IMR-90 (cell line): ENCODE data around the gene NPHP4. TPM values are rescaled to one million over a fixed set of nuclear protein-coding genes. Genes with fewer than 3 reads are reported as not detected.

Experiments
- ATAC-seq: fragments of 200-7000 bp; cut with Tn5 transposase; 2 replicates; pipeline ENCODE4 v1.9.1; 2020; ENCODE audit warnings: low read depth, mild to moderate bottlenecking, moderate library complexity
- BruUV-seq: library from RNA; stranded (reverse); fragments of 400-500 nt; replicated peaks from 2 replicates; lab custom pipeline; 2021; lab: Mats Ljungman, UMichigan
- CTCF ChIA-PET: fragments of 300-600 bp; formaldehyde crosslinking; extraction: SDS; loops from one replicate; lab custom pipeline; 2021; ENCODE audit warnings: antibody characterized with exemption; lab: Yijun Ruan, JAX
- POLR2A ChIA-PET: fragments of 300-600 bp; sonication (Branson Sonifier 250); formaldehyde crosslinking; loops from one replicate; lab custom pipeline; 2022; ENCODE audit warnings: antibody characterized with exemption; ENCODE audit not compliant: unreplicated experiment; lab: Charles Lee
- DNase-seq: peaks from one replicate; pipeline ENCODE4 v3.0.0; 2013
- H2AFZ ChIP-seq: replicated peaks from 2 replicates; pipeline ENCODE3; 2013; ENCODE audit warnings: low read length, mild to moderate bottlenecking; ENCODE audit not compliant: poor library complexity
- H2AK5ac ChIP-seq: 2 replicates; pipeline ENCODE4 v1.6.1; 2013; ENCODE audit warnings: low read depth, low read length, inconsistent platforms
- H2AK9ac ChIP-seq: replicated peaks from 2 replicates; pipeline ENCODE3; 2013; ENCODE audit warnings: mild to moderate bottlenecking, low read depth, low read length, moderate library complexity; ENCODE audit not compliant: poor library complexity
- H2BK120ac ChIP-seq: 2 replicates; pipeline ENCODE4 v1.6.1; 2013; ENCODE audit warnings: low read depth, low read length, inconsistent platforms
- H2BK15ac ChIP-seq: 3 replicates; pipeline ENCODE4 v1.6.1; 2013; ENCODE audit warnings: low read depth, low read length, inconsistent platforms
- H2BK20ac ChIP-seq: 2 replicates; pipeline ENCODE4 v1.6.1; 2013; ENCODE audit warnings: low read depth, mild to moderate bottlenecking, inconsistent platforms, low read length, moderate library complexity
- H2BK5ac ChIP-seq: 2 replicates; pipeline ENCODE4 v1.6.1; 2013; ENCODE audit warnings: mild to moderate bottlenecking, low read depth, low read length, inconsistent platforms; ENCODE audit not compliant: poor library complexity, severe bottlenecking
- H3K14ac ChIP-seq: replicated peaks from 2 replicates; pipeline ENCODE4 v1.6.1; 2013; ENCODE audit warnings: low read depth, low read length, inconsistent platforms
- H3K18ac ChIP-seq: 2 replicates; pipeline ENCODE4 v1.6.1; 2013; ENCODE audit warnings: low read depth, low read length, control low read depth
- H3K23ac ChIP-seq: 2 replicates; pipeline ENCODE4 v1.6.1; 2013; ENCODE audit warnings: low read depth, low read length, inconsistent platforms
- H3K27ac ChIP-seq: 2 replicates; pipeline ENCODE4 v1.5.1; 2013; ENCODE audit warnings: mild to moderate bottlenecking, control low read depth, low read length; ENCODE audit not compliant: insufficient read depth
- H3K27me3 ChIP-seq: 2 replicates; pipeline ENCODE4 v1.6.1; 2013; ENCODE audit warnings: low read length; ENCODE audit not compliant: control insufficient read depth, insufficient read depth
- H3K36me3 ChIP-seq: 2 replicates; pipeline ENCODE4 v1.6.1; 2013; ENCODE audit warnings: low read length, mixed read lengths; ENCODE audit not compliant: control insufficient read depth, insufficient read depth
- H3K4ac ChIP-seq: 2 replicates; pipeline ENCODE4 v1.6.1; 2013; ENCODE audit warnings: low read depth, low read length, inconsistent platforms
- H3K4me1 ChIP-seq: 2 replicates; pipeline ENCODE4 v1.6.1; 2013; ENCODE audit warnings: low read length, mixed read lengths; ENCODE audit not compliant: control insufficient read depth, insufficient read depth
- H3K4me2 ChIP-seq: 2 replicates; pipeline ENCODE4 v1.6.1; 2013; ENCODE audit warnings: low read depth, mild to moderate bottlenecking, control low read depth, low read length, moderate library complexity
- H3K4me3 ChIP-seq: 2 replicates; pipeline ENCODE4 v1.5.1; 2013; ENCODE audit warnings: low read depth, mild to moderate bottlenecking, control low read depth, low read length, moderate library complexity; ENCODE audit not compliant: insufficient read depth
- H3K56ac ChIP-seq: 2 replicates; pipeline ENCODE4 v1.6.1; 2013; ENCODE audit warnings: low read length, inconsistent platforms; ENCODE audit not compliant: insufficient read depth; ENCODE audit errors: extremely low read depth
- H3K79me1 ChIP-seq, 2 experiments: 2 replicates each; pipeline ENCODE4 v1.6.1; 2013; ENCODE audit warnings: low read length in 2 of 2, inconsistent platforms in 1 of 2, low read depth in 1 of 2
- H3K9ac ChIP-seq: 2 replicates; pipeline ENCODE4 v1.6.1; 2013; ENCODE audit warnings: low read depth, low read length, control low read depth
- H3K9me1 ChIP-seq: 2 replicates; pipeline ENCODE4 v1.6.1; 2013; ENCODE audit warnings: low read length, inconsistent platforms; ENCODE audit not compliant: insufficient read depth
- H3K9me3 ChIP-seq: 2 replicates; pipeline ENCODE4 v1.6.1; 2013; ENCODE audit warnings: low read length; ENCODE audit not compliant: control insufficient read depth, insufficient read depth
- H4K20me1 ChIP-seq: 2 replicates; pipeline ENCODE4 v1.6.1; 2013; ENCODE audit warnings: low read length, inconsistent platforms; ENCODE audit not compliant: insufficient read depth
- H4K5ac ChIP-seq: 2 replicates; pipeline ENCODE4 v1.6.1; 2013; ENCODE audit warnings: mild to moderate bottlenecking, low read depth, low read length, control low read depth
- H4K8ac ChIP-seq, 2 experiments: 2 replicates each; pipeline ENCODE4 v1.6.1; 2013; ENCODE audit warnings: low read depth in 2 of 2, low read length in 2 of 2, control low read depth in 1 of 2, inconsistent platforms in 1 of 2
- H4K91ac ChIP-seq: 2 replicates; pipeline ENCODE4 v1.6.1; 2013; ENCODE audit warnings: low read depth, low read length, inconsistent platforms; ENCODE audit not compliant: insufficient read depth
- BHLHE40 ChIP-seq: fragments of 150-350 bp; IDR thresholded peaks from 2 replicates; pipeline ENCODE4 v1.6.1; 2016; ENCODE audit warnings: mild to moderate bottlenecking, low read depth, low read length
- CHD1 ChIP-seq: IDR thresholded peaks from 2 replicates; pipeline ENCODE4 v1.6.1; 2012; ENCODE audit warnings: low read depth, low read length, improper control_type of control experiment
- ELK1 ChIP-seq: fragments of 150-350 bp; IDR thresholded peaks from 2 replicates; pipeline ENCODE4 v1.6.1; 2016; ENCODE audit warnings: low read depth, mild to moderate bottlenecking, low read length, moderate library complexity, borderline replicate concordance
- FOS ChIP-seq: fragments of 150-350 bp; IDR thresholded peaks from 2 replicates; pipeline ENCODE4 v1.6.1; 2016; ENCODE audit warnings: low read depth, low read length
- RFX5 ChIP-seq: IDR thresholded peaks from 2 replicates; pipeline ENCODE4 v1.8.0; 2012; ENCODE audit warnings: low read depth, mild to moderate bottlenecking, low read length, moderate library complexity
- SMC3 ChIP-seq: fragments of 150-350 bp; IDR thresholded peaks from 2 replicates; pipeline ENCODE4 v1.6.1; 2016; ENCODE audit warnings: low read depth, mild to moderate bottlenecking, antibody characterized with exemption, low read length, moderate library complexity
- USF2 ChIP-seq: fragments of 150-350 bp; IDR thresholded peaks from 2 replicates; pipeline ENCODE4 v1.6.1; 2017; ENCODE audit warnings: mild to moderate bottlenecking, antibody characterized with exemption, low read length, low read depth
- WGBS, 2 experiments: methylation state at CpG; one replicate each; pipeline versions ENCODE4 v1.1.5 to v1.1.7; 2013; ENCODE audit warnings: missing lambda C conversion rate in 2 of 2; ENCODE audit not compliant: insufficient read length in 1 of 2; ENCODE audit errors: extremely low coverage in 2 of 2; 5-methylcytosine and 5-hydroxymethylcytosine counted together
- dilution Hi-C: fragments of 300-500 bp; cut with HindIII; formaldehyde crosslinking; loops from one replicate; pipeline ENCODE4 v1.14.3; 2018; ENCODE audit warnings: low sequenced_read_pairs; ENCODE audit not compliant: unreplicated experiment
- in situ Hi-C: fragments of 300-500 bp; cut with MboI; formaldehyde crosslinking; loops from 3 replicates; pipeline ENCODE4 v1.14.3; 2019; ENCODE audit warnings: low sequenced_read_pairs, inconsistent platforms, mixed read lengths
- intact Hi-C: fragments of 100-400 bp; cut with micrococcal nuclease; formaldehyde crosslinking; loops from 2 replicates; pipeline ENCODE4 v1.10.0; 2022
- polyA plus RNA-seq, 3 experiments: library from polyadenylated mRNA; depleted of rRNA; stranded (reverse); fragments of >200 nt; gene quantifications; 2 replicates each; pipeline ENCODE4 v1.2.3, GENCODE V29; 2012; ENCODE audit warnings: low replicate concordance in 1 of 3
- total RNA-seq: library from RNA; depleted of rRNA; stranded (reverse); fragments of >200 nt; gene quantifications from 2 replicates; pipeline ENCODE4 v1.2.3, GENCODE V29; 2012

Gene NPHP4
- total and polyA plus RNA-seq, 2 of the 4 experiments (the other 2 are of a cell fraction) = 2.0 to 5.5 TPM

DNA sequence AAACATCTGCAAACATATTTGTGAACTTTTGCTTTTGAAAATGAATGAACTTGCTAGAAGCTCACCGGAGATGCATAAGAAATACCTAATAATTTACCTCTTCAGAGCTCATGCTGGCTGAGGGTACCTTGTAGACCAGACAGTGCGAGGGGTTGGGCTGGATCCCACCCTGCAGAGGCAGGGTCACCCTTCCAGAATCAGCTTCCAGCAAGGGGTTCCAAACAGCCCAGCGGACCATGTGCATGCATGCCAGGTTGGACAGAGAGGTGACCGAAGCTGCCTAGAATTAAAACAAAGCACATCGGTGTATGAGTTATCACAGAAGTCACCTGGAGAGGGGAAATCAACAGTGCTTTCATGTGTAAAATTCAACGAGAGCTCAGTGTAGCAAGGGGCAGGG, 59.2 kb downstream of the NPHP4 start:
- Histone ChIP-seq H3K4me1 (peaks cover under 1% of the 10 kb centered on the region), H2BK15ac (no peak overlapping the region), H4K8ac (no peak overlapping the region), H4K20me1 (0 out of 2 replicates have a peak, but pooled peaks cover 3% of the 10 kb centered on the region), H2BK120ac (no peak overlapping the region), H3K27me3 (no peaks in the 10 kb centered on the region), H3K4ac (no peak overlapping the region), H2BK20ac (no peak overlapping the region), H3K23ac (no peak overlapping the region), H3K14ac (no peak overlapping the region), H3K18ac (no peak overlapping the region), H3K79me1 (no peaks in the 10 kb centered on the region), H4K5ac (no peak overlapping the region), H2AK9ac (no peak overlapping the region), H3K9ac (no peak overlapping the region), H3K4me2 (no peak overlapping the region), H3K56ac (no peak overlapping the region), H3K9me3 (no peaks in the 10 kb centered on the region), H3K4me3 (no peak overlapping the region), H3K27ac (no peak overlapping the region), H2AK5ac (no peak overlapping the region), H2BK5ac (no peak overlapping the region), H3K9me1 (peaks cover 4% of the 10 kb centered on the region; the same call in 1 of the 2 replicates), H3K36me3 (peaks cover 2% of the 10 kb centered on the region; the same call in 1 of the 2 replicates), H4K91ac (no peak overlapping the region), H2AFZ (no peak overlapping the region)
- TF ChIP-seq ELK1 (no peak), FOS (no peak), USF2 (no peak), CHD1 (no peak), SMC3 (no peak), BHLHE40 (no peak), RFX5 (no peak)
- no peak for ATAC-seq
- CTCF ChIA-PET = interaction anchor here (1.0 kb wide), 1 partner anchor 17 kb away, joined by 3 read pairs; no protein-coding TSS in a partner anchor
- dilution Hi-C loops (no loop called here), in situ Hi-C loops (no loop called here), intact Hi-C loops (no loop called here)
- WGBS, 2 experiments = 100% methylated on average over 4 of the region's 6 CpGs; no CpG with 5 or more reads in 1 of the 2 experiments
- no peak for DNase-seq
- POLR2A ChIA-PET = no interaction called here
- BruUV-seq = no TSS peak
